HTR-8/SVneo (cell line): ENCODE results near the gene MKI67.
"Not testable (repeated sequence)": the region's sequence is repeated elsewhere in the genome, so short reads cannot be mapped to it uniquely, and the experiment has no call there.

Source experiments
- DNase-seq: peaks from one replicate; pipeline ENCODE4 v3.0.0; 2011; ENCODE audit warnings: low spot score, mixed read lengths; ENCODE audit not compliant: insufficient read length
- FAIRE-seq: peaks from 2 replicates; lab custom pipeline; 2011; peaks lifted over from hg19 to GRCh38; lab: Jason Lieb, UNC

Gene MKI67

DNA sequence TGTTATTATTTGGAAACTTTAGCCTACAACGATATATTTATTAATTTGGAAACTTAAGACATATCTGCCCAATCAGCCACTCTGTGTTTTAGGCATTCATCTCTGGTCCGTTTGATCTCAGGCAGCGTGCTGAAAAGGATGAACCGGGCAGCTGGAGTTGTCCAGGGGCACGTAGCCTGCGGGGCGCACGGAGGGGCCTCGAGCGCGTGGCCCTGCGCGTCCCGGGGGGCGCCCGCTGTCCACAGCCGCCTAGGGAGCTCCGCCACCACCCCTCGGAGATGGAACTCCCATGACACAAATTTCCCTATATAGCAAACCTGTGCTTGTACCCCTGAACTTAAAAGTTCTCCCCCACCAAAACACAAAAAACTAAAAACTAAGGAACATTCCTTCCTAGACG, 24.3 kb upstream of the MKI67 start:
- FAIRE-seq (no peak), DNase-seq (no peak)

DNA sequence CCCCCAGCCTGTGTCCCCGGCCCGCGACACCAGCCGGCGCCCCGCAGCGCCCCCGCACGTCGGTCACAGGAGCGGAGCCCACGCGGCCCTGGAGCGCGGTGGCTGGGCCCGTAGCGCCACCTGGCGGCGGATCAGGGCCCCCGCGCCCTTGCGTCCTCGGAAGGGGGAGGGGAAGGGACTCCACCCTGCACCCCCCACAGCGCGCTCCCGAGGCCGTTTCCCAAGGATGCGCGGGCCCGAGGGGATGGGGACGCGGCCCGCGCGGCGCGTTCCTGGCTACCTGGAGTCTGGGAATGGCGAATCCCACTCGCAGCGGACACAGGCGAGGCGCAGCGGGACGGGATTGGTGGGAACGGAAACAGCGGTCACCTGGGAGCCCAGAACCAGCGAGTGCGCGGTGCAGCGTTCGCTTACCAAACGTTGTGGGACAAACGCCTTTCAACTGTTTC, 23.8 kb upstream of the MKI67 start:
- no peak for FAIRE-seq
- peak; percentile 52 for DNase-seq

DNA sequence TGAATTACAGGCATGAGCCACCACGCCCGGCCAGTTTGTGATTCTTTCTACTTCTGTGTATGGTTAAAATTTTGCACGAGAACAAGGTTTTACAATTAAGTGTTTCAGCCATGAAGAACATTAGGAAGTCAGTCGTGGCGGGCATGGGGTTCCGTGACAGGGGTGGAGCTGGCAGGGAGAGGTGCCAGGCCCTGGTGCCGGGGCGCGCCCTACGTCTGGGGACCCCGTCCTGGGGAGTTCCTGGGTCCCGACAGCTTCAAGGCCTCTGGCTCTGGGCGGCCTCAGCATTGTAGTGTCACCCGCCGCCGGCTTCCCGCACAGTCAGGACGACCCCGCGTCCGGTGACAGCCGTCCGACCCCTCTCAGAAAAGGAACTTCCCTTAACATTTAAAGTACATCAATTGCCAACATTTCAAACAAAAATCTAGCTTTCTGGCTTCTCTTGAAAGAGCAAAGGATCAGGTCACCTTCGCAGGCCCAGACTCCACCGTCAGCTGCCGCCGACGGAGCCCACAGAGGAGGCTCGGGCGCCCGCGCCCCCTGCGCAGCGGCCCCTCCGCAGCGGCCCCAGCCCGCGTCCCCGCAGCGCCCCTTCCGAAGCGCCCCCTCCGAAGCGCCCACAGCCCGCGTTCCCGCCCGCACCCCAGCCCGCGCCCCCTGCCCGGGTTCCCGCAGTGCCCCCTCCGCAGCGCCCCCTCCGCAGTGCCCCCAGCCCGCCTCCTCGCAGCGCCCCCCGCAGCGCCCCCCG, 23.2 kb upstream of the MKI67 start:
- FAIRE-seq (no peak), DNase-seq (no peak)

DNA sequence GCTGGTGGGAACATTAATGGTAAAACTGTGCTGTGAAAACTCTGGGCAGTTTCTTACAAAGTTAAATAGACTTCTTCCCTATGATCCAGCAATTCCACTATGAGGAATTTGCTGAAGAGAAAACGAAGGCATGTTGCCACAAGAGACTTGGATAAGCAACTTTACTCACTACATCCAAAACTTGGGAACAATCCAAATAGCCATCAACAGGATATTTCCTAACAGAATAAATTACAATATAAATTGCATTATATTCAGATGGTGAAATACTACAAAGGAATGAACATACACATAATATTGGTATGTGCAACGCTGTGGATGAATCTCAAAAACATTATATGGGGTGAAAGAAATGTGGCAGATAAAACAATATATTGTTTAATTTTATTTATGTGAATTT, 21.4 kb upstream of the MKI67 start:
- DNase-seq (no peak), FAIRE-seq (no peak)

DNA sequence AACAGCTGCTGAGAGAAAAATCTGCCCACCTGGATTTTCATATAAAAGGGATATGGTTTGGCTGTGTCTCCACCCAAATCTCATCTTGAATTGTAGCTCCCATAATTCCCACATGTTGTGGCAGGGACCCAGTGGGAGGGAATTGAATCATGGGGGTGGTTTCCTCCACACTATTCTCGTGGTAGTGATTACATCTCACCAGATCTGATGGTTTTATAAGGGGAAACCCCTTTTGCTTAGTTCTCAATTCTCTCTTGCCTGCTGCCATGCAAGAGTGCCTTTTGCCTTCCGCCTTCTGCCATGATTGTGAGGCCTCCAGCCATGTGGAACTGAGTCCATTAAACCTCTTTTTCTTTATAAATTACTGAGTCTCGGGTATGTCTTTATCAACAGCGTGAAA, 20.8 kb upstream of the MKI67 start:
- FAIRE-seq (no peak), DNase-seq (no peak)

DNA sequence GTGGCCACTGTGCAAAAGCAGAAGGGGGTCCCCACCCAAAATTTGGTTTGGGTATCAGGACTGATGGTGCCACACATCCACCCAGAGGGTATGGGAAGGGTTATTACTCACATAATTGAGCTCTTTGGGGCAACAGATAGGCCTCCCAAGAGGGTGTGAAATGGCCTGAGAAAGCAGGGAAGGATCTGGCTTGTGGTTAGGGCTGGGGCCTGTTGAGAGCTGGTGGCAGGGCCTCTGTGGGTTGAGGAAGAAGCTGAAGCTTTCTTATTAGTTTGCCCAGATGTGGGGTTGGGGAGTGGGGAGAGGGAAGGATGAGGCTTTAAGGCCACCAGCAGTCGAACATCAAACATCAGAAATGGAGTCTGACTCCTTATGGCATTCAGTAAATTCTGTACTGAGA, 18.3 kb upstream of the MKI67 start:
- no peak for DNase-seq
- FAIRE-seq = no peak

DNA sequence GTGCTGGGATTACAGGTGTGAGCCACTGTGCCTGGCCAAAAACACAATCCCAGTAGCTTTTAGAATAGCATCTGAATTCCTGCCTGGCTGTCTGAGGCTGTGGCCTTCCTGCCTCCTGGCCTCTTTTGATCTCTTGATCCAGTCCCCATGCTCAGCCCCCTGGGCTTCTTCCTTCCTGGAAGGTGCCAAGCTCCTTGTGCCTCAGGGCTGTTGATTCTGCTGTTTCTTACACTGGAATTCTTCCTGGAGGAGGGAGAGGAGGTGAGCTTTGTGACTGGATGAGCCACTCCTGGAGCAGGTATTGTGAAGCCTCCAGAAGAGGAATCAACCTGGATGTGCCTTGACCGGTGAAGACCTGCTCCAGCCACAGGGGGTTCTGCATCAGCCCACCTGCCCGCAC, 17.3 kb upstream of the MKI67 start:
- DNase-seq (no peak), FAIRE-seq (no peak)

DNA sequence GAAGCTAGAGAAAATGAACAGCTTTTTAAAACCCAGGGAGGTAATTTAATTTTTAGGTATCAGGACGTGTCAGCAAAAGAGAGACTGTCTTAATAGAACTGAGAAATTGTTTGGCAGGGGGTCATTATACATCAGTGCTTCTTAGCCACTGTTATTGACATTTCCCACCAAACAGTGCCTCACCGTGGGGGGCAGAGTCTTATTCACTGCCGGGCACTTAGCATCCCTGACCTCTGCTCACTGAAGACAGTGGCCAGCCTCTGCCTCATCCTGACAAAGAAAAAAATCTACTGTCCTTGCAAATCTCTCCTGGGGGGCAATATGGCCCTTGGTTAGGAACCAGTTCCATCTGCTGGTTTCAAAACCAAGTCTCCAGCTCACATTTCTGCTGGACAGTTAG, 14.2 kb upstream of the MKI67 start:
- FAIRE-seq (no peak), DNase-seq (no peak)

DNA sequence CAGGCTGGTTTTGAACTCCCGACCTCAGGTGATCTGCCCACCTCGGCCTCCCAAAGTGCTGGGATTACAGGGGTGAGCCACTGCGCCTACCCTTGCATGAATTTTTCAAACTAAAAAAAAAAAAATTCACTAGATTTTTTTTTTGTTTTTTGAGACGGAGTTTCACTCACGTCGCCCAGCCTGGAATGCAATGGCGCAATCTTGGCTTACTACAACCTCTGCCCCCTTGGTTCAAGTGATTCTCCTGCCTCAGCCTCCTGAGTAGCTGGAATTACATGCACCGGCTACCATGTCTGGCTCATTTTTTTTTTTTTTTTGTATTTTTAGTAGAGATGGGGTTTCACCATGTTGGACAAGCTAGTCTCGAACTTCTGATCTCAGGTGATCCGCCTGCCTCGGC, 12.2 kb upstream of the MKI67 start:
- FAIRE-seq, DNase-seq: not testable (repeated sequence)

DNA sequence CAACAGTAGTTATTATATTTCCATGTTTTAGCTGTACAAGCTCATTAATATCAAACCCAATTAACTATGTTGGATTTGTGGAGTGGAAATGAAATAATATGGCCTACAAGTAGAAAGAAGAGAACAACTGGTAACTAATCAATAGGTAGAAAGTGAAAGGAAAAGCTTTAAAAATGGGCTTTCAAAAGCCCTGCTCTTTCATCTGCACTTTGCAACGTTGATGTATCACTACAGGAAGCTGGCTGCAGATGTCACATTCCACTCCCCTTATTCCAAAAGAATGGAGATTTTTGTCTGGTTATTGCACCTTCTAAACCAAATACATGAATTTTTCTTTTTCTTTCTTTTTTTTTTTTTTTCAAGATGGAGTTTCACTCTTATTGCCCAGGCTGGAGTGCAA, 11.7 kb upstream of the MKI67 start:
- DNase-seq = no peak

DNA sequence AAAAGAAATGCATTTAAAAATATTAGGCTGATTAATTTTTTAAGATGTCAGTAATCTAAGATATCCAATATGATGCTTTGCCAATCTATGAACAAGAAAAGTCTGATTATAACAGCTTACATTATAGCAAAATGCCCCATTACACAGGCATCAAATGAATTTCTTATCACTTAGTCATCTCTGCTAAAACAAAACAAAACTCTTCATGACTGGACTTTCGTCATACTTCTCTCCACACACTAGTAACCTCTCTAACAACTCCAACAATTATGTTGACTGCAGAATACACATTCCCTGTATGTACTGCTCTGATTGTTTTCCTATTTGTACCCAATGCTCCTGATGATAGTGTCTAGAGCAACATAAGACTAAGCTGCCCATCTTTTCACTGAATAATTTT, 3.8 kb upstream of the MKI67 start:
- DNase-seq (no peak), FAIRE-seq (no peak)

More for the DNA sequence above, 11.7 kb upstream of the MKI67 start:
- FAIRE-seq = no peak

DNA sequence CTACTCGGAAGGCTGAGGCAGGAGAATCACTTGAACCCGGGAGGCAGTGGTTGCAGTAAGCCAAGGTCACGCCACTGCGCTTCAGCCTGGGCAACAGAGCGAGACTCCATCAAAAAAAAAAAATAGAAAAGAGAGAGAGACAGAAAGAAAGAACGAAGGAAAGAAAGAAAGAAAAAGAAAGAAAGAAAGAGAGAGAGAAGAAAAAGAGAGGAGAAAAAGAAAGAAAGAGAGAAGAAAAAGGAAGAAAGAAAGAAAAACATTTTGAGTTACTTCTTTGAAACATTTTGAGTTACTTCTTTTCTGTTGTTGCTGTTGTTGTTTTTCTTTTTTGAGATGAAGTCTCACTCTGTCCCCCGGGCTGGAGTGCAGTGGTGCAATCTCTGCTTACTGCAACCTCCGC, 2.4 kb upstream of the MKI67 start:
- FAIRE-seq (no peak), DNase-seq (no peak)

DNA sequence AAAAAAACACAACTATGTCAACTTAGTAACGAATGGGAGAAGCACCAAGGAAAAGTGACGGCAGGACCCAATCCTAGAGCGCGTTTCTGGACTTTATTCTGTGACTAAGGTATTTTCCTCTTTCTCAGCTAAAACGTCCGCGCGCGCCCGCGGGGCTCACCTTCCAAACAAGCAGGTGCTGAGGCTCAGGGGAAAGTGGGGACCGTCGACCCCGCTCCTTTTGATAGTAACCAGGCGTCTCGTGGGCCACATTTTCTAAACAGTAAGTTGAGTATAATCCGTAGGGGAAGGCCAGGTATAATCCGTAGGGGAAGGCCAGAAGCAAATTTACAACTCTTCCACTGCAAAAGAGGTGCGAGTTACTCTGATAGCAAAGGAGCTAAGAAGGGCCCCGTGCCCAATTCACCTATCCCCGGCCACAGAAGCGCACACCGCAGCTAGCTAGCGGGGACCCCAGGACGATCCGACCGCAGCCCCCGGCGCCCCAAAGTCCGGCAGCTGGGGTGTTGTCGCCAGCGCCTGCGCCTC, 743 bp downstream of the MKI67 start:
- no peak for DNase-seq
- no peak for FAIRE-seq

DNA sequence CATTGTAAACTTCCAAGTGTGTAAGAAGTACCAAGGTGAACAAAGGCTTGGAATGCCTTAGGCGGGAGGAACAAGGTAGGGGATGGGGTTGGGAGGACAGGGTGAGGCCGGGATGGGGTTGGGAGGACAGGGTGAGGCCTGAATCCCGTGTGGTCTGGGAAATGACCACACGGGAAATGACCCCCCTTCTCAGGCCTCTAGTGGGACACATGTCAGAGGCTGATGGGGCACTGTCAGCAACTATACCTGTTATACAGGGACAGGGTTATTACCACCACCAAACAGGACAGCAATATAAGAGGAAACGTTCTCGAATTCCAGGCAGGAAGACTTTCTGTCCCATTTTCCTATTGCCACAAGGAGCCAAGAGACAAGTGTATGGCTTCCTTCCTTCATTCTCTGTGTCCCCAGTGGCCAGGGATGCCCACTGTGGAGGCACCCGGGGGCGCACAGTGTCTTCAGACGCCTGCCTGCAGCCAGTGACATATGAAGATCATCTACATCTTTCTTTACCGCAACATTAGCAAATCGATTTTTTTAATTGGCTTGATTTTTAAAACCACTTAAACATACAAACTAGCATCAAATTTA, 1.3 kb downstream of the MKI67 start:
- no peak for FAIRE-seq
- DNase-seq = no peak

DNA sequence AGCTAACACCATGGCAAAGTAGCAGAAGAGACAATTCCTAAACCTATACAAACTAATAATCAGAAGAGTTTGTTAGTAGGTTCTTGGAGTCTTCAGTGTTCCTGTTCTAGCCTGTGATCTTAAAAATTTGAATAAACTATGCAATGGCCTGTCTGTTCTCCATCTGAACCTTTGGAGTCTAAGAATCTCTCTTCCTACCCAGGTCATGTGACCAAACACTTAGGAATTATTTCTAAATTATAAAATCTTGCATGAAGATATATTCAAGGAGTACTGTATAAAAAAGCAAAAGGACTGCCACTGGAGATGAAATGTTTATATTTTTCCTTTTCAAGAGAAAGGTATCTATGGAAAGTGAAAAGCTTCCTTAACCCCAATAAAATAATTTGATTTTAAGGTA, 2.4 kb downstream of the MKI67 start:
- no peak for DNase-seq
- FAIRE-seq = no peak

DNA sequence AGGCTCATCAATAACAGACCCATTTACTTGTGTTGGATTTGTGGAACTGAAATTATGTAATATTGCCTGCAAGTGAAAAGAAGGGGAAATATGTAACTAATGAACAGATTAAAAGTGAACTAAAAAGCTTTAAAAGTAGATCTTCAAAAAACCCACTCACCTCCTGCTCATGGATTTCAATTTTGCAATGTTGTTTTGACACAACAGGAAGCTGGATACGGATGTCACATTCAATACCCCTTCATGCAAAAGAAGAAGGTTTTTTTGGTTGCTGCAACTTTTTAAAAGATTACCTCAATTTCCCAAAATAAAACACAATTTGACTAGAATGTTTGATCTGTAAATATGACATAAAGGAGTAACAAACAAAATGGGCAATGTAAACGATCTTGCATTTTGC, 3.3 kb downstream of the MKI67 start:
- FAIRE-seq = no peak
- DNase-seq = no peak

DNA sequence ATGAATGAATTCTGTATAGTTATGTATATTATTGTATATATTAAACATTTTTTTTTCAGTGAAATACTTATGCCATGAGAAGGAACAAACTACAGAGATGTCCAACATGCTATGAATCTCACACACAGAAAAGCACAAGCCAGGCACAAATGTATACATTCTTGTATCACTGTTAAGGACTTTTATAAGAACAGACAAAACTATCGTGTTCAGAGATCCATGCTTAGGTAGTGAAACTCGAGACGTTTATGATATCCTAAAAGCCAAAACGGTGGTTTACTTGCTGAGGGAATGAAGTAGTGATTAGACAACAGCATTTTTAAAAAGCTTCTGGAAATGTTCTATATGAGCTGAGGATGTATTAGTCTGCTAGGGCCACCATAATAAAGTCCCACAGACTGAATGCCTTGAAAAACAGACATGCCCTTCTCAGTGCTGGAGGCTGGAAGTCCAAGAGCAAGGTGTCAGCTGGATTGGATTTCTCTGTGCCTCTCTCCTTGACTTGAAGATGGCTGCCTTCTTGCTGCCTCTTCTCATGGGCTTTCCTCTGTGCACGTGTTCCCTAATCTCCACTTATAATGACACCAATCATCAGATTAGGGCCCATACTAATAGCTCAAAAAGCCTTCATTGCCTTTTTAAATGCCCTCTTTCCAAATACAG, 4.3 kb downstream of the MKI67 start:
- FAIRE-seq (no peak), DNase-seq (no peak)

DNA sequence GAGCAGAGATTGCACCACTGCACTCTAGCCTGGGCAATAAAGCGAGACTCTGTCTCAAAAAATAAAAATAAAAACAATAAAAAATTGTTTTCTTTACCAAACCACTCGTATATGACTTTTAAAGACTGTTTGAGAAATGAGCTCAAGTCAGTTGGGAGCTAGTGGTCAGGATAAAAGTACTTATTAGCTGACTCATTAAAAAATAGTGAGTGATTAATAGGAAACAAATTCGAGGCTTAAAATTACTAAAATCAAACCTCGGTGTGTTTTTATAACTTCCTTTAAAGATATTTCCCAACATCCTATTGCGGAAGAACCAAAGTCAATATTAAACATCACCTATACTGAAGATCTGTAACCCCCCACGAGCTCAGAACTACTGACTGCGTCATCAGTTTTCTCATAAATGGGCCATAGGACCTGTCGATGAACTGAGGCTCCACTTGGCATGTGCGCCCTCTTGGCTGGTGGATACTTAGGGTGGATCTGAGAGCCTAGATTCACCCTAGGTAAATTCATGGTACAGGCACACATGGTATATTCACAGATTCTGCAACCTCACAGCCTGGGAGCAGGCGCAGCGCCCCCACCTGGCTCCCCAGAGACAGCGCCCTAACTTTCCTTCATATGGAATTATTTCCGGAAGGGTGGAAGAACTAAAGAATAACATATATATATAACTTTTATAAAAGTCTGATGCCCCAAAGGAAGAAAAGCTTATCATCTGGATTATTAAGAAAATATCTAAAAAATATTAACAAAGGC, 9.2 kb downstream of the MKI67 start:
- FAIRE-seq = no peak
- DNase-seq = no peak

DNA sequence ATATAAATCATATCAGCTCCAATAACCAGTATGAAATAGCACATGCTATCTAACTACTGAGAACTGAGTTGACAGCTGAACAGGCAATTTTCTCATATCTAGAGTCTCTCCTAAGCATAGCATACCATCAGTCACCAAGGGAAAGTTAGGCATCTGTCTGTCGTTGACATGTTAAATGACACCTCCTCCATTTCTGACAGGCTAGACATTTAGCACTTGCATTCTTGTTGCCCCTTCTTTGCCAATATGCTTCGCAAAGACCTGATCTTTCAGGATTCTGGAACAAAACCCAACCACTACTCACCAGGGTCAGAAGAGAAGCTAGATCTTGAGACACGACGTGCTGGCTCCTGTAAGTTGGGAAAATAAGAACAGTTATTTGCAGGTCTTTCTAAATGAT, 10.0 kb downstream of the MKI67 start:
- DNase-seq = no peak
- FAIRE-seq = no peak

DNA sequence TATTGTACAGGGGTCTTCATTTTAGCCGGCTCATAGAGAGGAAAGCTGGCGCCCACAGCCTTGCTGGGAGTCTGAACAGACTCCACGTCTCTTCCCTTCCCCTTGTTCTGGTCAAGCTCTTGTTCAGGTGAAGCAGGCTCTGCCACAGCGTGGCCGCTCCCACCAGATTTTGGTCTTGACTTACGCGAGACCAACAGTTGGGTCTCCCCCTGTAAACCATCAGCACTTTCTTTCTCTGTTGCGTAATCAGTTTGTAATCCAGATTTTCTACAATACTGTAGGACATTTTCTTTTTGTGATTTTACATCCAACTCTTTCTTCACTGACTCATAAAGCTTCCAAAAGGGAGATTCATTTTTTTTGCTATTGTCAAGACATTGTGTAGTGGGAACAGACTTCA, 10.9 kb downstream of the MKI67 start:
- no peak for FAIRE-seq
- no peak for DNase-seq

DNA sequence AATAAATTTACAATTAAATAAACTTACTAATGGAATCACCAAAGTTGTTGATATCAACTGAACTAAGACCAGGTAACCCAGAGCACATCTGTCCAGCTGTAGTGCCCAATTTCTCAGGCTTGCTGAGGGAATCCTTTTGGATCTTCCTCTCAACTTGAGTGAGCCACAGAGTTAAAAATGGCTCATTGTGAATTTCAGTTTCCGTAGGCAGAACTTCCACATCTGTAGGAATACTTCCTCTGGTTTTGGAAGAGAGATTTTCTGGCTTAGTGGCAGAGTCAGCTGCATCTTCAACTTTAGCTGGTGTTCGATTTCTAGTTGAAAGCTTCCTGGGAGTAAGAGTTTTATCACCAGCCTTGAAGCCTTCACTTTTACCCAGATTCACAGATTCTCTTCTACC, 11.3 kb downstream of the MKI67 start:
- FAIRE-seq (no peak), DNase-seq (no peak)
